ENCODE measurements around the gene TMEM225.
"Not testable (repeated sequence)": the region's sequence is repeated elsewhere in the genome, so short reads cannot be mapped to it uniquely, and the experiment has no call there.

The TMEM225 gene, protein sequence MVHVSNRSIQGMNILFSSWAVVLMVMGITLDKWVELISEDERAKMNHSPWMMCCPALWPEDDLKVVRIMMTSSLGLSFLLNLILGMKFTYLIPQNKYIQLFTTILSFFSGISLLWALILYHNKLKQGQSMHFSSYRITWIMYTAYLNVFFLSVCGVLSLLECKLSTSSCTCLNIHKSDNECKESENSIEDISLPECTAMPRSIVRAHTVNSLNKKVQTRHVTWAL
- total RNA-seq = 0 reads per million in 3 experiments

DNA sequence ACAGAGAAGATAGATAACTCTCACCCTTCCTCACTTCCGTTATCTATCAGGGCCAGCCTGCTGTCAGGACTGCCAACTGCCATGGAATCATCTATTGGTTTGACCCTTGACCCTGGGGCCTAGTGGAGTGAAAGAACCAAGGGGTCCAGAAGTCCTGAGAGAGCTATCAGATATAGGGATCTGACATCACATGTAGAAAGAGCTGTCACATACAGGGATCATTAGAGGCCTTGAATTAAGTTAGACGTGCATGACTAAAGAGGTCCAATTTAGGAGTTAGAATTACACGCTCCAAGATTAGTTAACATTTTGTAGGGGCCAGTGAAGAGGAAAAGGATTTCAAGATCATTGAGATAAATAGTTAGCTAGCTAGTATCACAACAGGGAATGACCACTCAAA is at the start of gene TMEM225:
Gene TMEM225 (minus strand): TSS at position 101 of the 400 bp plus-strand sequence. CDS start 245 bp downstream, outside the sequence.
- no peak for DNase-seq

DNA sequence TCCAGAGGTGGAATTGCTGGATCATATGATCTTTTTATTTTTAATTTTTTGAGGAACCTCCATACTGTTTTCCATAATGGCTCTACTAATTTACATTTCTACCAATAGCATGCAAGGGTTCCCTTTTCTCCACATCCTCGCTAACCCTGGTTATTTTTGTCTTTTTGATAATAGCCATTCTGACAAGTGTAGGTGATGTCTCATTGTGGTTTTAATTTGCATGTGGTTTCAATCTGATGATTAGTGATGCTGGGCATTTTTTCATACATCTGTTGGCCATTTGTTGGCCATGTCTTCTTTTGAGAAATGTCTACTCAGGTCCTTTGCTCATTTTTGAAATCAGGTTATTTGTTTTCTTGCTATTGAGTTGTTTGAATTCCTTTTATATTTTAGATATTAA is 38.6 kb upstream of the TMEM225 start:
- no peak for DNase-seq

DNA sequence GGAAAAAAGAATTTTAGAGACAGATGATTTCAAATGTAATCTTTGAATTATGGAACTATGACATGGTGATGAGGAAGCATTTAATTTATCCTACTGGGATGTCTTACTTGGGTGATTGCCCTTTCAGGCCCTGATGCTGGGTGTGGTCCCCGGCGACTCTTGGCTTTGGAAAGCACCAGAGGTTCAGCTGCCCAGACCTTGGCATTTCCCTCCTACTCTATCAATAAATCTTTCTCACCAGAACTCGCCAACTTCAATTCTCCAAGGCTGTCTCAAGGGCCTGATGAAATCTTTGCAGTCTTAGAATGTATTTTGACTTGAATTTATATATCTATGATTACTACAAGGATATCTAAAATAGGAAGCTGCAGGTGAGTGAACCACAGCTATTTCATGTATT is 35.5 kb upstream of the TMEM225 start:
- no peak for DNase-seq

DNA sequence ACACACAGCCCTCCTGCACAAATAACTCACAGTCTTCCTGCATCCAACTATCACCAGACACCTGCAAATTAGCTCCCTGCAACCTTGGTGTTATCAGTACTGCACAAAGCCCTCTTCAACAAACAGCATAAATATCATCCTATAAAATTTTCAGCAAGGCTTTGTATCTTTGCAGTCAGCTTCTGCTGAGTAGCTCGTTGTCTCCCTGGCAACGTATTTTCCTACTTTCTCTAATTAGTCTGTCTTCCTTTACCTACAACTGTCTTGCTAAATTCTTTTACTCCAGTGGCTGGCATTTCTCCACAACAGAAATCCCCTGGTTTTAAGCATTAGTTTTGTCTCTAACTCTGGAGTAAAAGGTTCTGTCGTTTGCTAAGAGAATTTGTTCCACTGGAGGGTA is 20.4 kb upstream of the TMEM225 start:
- DNase-seq = no peak

DNA sequence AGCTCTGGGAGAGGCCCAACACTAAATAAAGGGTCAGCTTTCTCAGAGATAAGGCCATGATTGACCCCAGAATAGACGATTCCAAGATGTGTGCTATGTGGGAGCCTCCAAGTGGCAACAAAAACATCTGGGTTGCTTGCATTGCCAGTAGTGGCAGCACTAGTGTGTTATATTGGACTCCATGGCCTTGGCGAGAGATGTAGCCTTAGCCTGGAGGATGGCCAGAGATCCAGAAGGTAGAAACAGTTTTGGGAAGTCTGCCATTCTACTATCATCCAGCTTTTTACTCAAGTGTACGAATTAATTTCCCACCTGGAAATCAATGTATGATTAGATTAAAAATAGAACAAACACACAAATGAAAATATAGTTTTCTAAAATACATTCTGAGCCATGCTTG is 19.5 kb upstream of the TMEM225 start:
- DNase-seq = no peak

DNA sequence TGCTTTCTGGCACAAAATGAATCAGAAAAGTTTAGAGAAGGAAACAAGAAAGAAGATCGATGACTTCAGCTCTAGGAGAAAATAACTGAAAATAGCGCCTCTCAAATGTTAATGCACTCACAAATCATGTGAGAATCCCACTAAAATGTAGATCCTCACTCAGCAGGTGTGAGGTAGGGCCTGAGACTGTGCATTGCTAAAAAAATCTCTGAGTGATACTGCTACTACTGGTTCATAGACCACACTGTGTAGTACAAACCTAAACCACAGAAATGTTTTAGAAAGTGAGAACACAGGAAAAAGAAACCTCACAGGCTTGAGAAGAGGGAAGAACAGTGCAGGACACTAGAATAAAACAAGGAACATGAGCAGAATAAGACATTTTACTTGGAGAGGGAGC is 18.5 kb upstream of the TMEM225 start:
- no peak for DNase-seq

DNA sequence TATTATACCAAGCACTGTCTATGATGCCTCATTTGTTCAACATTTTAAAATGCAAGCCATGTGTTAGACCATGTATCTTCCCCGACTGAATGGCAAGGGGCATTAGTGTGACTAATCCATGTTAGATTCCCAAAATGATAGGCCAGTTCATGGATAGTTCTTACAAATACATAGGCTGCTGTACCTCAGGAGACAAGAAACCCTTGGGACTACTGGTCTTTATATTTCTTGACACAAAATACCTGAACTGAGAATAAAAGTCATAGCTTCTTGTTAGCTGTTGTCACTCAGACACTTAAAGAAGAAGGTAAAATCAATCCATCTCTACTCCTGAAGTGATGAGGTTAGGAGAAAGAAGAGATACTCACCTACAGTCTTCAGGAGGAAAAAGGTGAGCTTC is 16.4 kb upstream of the TMEM225 start, which contains the start of gene OR8D4:
Gene OR8D4 (plus strand): TSS at position 301 of the 400 bp plus-strand sequence. CDS start 4,265 bp downstream, outside the sequence.
- no peak for DNase-seq

DNA sequence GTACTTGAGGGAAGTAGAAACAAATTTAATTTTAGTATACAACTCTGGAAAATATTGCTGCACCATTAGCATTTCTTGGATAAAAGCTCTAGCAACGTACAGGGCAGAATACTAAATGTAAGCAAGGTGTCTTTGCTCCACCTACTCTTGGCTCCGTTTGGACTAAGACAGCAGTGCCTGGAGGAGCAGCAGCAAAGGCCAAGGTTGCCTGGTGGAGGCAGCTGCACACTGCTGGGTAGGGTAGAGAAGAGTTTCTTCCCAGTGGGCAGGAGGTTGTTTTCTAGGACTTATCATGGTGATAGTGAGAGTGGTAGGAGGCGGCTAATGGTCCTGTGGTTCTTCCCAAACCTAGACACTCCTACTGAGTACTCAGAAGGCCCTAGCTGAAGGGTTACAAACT is 14.3 kb upstream of the TMEM225 start:
- no peak for DNase-seq

DNA sequence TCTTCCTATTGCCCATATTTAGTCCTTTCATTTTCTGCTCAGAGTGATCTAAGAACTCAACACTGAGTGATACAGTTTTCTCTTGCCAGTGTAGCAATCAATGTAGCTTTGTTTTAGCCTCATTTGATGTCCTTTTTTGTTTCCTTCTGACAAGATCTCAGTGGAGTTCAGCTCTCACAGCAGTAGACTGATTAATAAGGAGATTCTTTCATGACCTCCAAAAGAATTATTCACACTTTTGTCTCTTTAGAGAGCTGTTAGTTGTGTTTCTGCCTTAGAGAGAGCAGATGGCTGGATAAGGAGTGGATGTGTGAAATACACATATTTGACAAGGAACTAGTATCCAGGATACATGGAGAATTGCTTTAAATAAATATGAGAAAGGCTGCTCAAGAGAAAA is 6.6 kb upstream of the TMEM225 start:
- DNase-seq = no peak

DNA sequence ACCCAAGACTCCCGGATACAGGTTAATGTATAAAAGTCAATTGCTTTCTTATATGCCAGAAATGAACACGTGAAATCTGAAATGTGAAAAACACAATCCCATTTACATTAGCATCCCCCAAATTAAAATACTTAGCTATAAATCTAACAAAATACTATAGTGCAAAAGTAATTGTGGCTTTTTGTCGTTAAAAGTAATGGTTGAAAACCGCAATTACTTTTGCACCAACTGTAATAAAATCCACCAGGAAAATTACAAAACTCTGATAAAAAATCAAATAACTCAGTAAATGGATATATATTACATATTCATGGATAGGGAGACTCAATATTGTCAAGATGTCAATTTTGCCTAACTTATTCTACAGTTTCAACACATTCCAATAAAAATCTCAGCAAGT is 4.6 kb downstream of the TMEM225 start:
- no peak for DNase-seq

DNA sequence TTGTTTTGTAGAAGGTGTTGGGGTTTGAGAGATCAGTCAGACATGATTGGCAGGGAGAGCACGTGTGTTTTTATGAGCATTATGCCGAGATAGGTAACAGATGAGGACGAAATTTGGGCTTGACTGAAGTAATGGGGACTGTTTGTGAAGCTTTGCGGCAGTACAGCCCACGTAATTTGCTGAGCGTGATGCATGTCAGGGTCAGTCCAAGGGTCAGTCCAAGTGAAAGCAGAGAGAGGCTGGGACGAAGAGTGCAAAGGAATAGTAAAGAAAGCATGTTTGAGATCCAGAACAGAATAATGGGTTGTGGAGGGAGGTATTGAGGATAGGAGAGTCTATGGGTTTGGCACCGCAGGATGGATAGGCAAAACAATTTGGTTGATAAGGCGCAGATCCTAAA is 17.7 kb downstream of the TMEM225 start:
- not testable (repeated sequence) for DNase-seq

DNA sequence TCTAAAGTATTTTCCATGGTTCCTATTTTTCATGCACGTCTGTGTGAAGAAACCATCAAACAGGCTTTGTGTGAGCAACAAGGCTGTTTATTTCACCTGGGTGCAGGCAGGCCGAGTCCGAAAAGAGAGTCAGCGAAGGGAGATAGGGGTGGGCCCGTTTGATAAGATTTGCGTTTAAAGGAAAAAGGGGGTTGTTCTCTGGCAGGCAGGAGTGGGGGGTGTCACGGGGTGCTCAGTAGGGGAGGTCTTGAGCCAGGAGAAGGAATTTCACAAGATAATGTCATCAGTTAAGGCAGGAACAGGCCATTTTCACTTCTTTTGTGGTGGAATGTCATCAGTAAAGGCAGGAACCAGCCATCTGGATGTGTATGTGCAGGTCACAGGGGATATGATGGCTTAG is 20.2 kb downstream of the TMEM225 start:
- DNase-seq = not testable (repeated sequence)

DNA sequence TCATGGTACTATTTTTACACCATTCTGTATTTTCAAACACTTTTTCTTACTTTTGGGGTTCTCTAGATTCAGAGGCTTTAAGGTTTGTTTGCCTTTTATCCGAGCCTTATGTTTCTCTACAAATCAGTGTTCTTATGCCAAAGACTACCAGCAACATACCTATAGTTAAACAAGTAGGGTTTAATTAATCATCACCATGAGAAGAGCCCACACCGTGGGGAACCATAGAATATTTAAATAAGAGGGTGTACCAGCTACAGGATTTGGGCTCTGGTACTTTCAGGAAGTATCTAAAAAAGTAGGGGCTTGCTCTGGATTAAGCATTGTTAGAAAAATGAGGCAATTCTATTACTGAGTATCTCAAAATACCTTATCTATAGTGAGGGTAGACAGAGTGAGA is 25.7 kb downstream of the TMEM225 start:
- no peak for DNase-seq

DNA sequence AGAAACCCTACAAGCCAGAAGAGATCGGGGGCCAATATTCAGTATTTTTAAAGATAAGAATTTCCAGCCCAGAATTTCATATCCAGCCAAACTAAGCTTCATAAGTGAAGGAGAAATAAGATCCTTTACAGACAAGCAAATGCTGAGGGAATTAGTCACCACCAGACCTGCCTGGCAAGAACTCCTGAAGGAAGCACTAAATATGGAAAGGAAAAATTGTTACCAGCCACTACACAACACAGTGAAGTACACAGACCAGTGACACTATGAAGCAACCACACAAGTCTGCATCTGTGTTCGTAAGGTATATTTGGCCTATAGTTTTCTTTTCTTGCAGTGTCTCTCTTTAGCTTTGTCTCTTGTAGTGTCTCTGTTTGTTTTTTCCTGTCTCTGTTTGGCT is 29.0 kb downstream of the TMEM225 start:
- no peak for DNase-seq

DNA sequence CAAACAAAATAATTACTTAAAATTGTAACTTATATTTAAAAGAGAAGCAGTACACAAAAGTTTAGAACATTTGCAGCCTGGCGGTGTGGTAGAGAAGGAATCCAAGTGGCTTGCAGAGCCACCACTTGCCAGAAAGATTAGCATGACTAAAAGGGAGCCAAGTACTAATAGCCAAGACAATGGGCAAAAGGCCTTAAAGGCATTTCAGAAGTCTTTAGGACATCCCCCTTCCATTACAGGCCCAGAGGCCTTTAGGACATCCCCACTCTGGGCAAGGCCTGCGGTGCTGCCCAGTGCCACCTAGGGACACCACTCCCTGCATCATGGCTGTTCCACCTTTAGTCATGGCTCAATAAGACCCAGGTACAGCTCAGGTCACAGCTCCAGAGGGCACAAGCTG is 32.4 kb downstream of the TMEM225 start:
- DNase-seq = no peak

DNA sequence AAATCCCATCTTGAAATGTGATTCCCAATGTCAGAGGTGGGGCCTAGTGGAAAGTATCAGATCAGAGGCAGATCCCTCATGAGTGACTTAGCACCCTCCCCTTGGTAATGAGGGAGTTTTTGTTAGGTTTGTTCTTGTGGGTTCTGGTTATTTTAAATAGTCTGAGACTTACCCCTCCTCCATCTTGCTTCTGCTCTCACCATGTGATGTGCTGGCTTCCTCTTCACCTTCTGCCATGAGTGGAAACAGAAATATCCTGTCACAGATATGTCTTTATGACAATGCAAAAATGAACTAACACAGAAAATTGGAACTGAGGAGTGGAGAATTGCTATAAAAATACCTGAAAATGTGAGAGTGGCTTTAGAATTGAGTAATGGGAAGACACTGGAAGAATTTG is 33.1 kb downstream of the TMEM225 start:
- DNase-seq = no peak

DNA sequence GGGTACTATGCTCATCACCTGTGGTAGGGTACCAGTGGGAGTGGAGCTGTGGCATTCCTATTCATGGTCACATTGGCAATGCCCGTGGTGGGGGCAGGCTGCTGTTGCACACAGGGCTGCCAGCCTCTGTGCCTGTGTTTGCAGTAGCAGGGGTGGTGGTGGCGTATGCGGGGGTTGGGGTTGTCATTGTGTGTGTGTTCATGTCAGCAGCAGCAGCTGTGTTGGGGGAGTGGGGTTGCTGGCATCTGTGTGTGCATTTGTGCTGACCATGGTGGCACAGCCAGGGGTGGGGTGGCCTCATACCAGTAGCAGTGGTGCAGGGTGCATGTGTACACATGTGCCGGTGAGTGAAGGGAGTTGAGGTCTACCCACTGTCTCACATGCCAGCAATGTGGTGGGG is 34.4 kb downstream of the TMEM225 start:
- no peak for DNase-seq

DNA sequence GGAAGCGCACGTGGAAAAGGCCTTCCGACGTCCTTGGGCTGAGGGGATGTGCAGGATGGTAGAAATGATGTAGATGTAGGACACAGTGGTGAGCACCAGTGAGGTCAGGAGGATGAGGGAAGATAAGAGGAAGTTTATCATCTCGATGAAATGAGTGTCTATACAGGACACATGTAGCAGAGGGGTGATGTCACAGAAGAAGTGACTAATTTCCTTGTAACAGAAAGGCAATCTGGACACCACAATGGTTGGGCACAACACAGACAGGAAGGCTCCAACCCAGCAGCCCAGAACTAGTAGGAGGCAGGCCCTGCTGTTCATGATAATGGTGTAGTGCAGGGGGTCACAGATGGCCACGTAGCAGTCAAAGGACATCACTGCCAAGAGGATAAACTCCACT is 44.3 kb downstream of the TMEM225 start:
- DNase-seq = no peak

DNA sequence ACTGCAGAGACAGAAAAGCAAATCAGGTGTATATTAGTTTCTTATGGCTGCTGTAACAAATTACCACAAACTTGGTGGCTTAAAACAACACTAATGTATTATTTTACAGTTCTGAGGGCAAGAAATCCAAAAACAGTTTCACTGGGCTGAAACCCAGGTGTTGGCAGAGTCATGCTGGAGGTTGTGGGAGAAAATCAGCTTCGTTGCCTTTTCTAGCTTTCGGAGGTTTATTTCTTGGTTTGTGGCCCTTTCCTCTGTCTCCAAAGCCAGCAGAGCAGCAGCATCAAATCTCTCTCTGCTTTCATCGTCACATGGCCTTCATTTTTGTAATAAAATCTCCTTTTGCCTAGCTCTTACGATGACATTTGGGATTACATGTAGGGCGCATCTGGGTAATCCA is 46.3 kb downstream of the TMEM225 start:
- DNase-seq = no peak

DNA sequence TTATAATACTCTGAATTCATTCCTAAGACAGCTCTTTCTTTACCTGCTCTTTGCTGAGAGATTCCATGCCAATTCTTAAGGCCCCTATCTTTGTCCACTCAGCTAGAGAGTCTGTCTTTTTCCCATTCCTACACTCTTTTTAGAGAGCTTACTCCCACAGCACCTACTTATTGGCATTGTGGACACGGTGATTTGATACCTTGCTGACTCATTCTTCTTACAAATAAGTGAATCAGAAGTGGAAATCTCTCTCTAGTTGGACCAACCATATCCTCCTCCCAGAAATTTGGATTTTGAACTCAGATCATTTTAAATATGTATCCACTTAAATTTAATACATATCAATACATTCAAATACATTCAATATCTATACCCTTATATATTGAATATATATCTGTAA is 46.8 kb downstream of the TMEM225 start:
- DNase-seq = no peak

DNA sequence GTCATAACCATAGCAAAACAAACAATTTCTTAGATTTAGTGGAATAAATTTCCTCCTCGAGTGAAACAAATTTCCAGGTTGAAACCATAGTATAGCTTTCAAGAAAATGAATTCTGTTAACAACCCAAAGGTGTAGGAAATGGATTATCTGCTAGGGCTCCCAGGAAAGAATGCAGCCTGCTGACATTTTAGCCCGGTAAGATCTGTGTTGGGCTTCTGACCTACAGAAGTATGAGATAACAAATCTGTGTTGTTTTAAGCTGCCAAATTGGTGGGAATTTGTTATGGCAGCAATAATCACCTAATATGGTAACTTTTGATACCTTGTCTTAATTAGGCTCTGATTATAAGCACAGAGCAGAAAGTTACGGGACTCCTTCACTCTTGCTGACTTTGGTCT is 47.3 kb downstream of the TMEM225 start:
- DNase-seq = no peak

DNA sequence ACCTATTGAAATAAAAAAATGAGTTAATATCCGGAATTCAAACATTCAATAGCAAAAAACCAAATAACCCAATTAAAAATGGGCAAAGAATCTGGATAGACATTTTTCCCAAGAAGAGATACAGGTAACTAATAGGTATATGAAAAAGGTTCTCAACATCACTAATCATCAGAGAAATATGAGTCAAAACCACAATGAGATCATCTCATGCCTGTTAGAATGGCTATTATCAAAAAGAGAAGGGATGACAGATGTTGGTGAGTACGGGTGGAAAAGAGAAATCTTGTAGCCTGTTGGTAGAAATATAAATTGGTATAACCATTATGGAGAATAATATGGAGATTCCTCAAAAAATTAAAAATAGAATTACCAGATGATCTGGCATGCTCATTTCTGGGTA is 52.4 kb downstream of the TMEM225 start:
- DNase-seq = no peak

Data from central memory CD4-positive, alpha-beta T cell (primary cell).